HUES64 (cell line): ENCODE data around the gene AGAP1.

ENCODE experiments used
- H3K27ac ChIP-seq: 2 replicates; pipeline ENCODE4 v1.7.0; 2013; ENCODE audit warnings: low read depth, low read length, inconsistent platforms
- H3K27me3 ChIP-seq: 2 replicates; pipeline ENCODE4 v1.6.1; 2013; ENCODE audit warnings: mild to moderate bottlenecking, low read length; ENCODE audit not compliant: insufficient read depth
- H3K36me3 ChIP-seq: 2 replicates; pipeline ENCODE4 v1.6.1; 2013; ENCODE audit warnings: mild to moderate bottlenecking, low read length; ENCODE audit not compliant: insufficient read depth
- H3K4me1 ChIP-seq: 2 replicates; pipeline ENCODE4 v1.6.1; 2013; ENCODE audit warnings: mild to moderate bottlenecking, low read length, moderate library complexity; ENCODE audit not compliant: insufficient read depth
- H3K4me3 ChIP-seq: 2 replicates; pipeline ENCODE4 v1.5.1; 2013; ENCODE audit warnings: mild to moderate bottlenecking, low read length, moderate library complexity
- H3K9ac ChIP-seq: 2 replicates; pipeline ENCODE4 v1.6.1; 2013; ENCODE audit warnings: mild to moderate bottlenecking, low read depth, low read length
- H3K9me3 ChIP-seq: 2 replicates; pipeline ENCODE4 v1.6.1; 2013; ENCODE audit warnings: low read depth, low read length; ENCODE audit not compliant: insufficient read depth
- WGBS: fragments of 150-250, 120-280 bp; methylation state at CpG from one replicate; pipeline ENCODE4 v1.1.7; 2013; ENCODE audit warnings: missing lambda C conversion rate; 5-methylcytosine and 5-hydroxymethylcytosine counted together

Gene AGAP1

DNA sequence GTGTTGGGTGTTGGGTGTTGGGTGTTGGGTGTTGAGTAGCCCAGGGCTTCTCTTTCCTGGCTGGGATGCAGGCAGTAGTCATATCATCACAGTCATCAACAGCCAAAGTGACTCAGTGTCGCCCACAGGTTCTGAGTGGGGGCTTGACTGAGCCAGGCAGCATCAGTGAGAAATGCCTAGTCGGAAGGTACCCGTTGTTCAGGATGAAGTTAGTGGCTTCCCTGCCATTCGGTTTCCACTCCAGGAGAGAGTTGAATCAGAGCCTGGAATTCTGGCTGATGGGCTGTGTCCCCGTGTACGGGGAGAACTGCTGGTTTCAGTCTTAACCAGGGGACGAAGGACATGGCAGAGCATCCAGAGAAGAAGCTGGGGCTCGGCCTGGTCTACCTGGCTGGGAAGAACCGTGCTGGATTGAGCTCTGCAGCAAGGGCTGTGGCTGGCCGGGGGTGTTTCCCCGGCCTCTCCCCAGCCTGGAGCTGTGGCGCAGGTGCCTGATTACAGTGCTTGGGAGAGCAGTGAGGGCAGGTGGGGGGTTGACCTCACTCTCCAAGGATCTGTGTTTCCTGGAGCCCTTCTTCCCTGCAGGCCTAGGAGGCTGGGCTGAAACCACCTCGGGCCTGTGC lies 49.4 kb downstream of the AGAP1 start:
- H3K9ac ChIP-seq = no peak overlapping the region
- no peaks in the 10 kb centered on the region for H3K9me3 ChIP-seq
- H3K27ac ChIP-seq = peak overlapping the region; percentile 7; the same call in 1 of the 2 replicates
- H3K4me1 ChIP-seq = peaks cover 26% of the 10 kb centered on the region
- 79% methylated on average over 13 of the region's 13 CpGs for WGBS
- no peaks in the 10 kb centered on the region for H3K27me3 ChIP-seq
- H3K36me3 ChIP-seq = no peaks in the 10 kb centered on the region
- H3K4me3 ChIP-seq = no peak overlapping the region

DNA sequence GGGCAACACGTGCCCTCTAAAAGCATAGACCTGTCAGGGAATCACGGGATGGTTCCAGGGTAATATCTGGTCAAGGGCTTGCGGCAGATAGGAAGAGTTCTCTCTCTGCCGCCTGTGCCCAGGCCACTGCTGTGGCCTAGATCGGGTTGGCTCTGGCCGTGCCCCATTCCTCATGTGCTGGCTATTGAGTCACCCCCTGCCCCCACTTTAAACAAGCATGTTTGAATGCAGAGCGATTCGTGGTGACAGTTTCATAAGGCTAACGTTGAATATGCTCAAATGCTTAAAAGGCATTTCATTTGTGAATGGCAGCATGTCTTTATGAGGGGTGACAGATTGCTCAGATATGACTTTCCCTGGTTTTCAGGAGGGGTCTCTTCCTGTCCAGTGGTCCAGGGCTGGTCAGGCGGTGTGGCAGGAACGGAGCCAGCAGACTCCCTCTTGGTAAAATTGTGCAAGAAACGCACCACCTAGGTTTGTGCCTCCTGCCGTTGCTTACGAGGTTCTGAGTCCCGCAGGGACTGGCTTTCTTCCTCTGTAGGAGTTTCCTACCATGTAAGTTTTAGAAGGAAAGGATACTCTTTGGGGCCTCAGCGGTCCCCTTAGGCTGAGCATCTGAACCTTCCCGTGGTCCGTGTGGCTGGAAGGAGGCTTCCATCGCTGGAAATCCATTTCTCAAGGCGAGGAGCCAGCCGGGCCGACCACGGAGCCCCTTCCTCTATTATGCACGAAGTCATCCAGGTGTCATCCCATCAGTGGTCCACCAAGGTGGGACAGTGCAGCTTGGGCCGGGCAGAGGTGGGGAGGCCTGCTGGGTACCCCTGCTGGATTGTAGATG lies 50.2 kb downstream of the AGAP1 start:
- Histone ChIP-seq H3K4me1 (peaks cover 26% of the 10 kb centered on the region), H3K9me3 (no peaks in the 10 kb centered on the region), H3K4me3 (no peak overlapping the region), H3K36me3 (no peaks in the 10 kb centered on the region), H3K27ac (no peak overlapping the region), H3K27me3 (no peaks in the 10 kb centered on the region), H3K9ac (no peak overlapping the region)
- WGBS = 94% methylated on average over 25 of the region's 25 CpGs

DNA sequence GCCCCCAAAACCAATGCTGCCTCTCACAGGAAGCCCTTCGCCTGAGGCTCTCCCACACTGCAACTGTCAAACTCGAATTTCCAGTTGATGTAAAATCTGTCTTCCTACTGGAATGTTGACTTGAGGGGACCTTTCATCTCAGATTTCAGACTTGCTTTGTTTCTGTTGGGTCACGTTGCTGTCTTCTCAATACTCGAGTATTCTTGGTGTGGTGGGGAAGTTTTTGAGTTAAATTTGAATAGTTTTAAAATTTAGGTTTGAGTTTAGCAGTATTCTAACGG lies 50.8 kb downstream of the AGAP1 start:
- Histone ChIP-seq H3K4me3 (no peak overlapping the region), H3K27ac (no peak overlapping the region), H3K36me3 (no peaks in the 10 kb centered on the region), H3K27me3 (no peaks in the 10 kb centered on the region), H3K4me1 (peaks cover 26% of the 10 kb centered on the region), H3K9me3 (no peaks in the 10 kb centered on the region), H3K9ac (no peak overlapping the region)
- WGBS = 88% methylated on average over 4 of the region's 5 CpGs

DNA sequence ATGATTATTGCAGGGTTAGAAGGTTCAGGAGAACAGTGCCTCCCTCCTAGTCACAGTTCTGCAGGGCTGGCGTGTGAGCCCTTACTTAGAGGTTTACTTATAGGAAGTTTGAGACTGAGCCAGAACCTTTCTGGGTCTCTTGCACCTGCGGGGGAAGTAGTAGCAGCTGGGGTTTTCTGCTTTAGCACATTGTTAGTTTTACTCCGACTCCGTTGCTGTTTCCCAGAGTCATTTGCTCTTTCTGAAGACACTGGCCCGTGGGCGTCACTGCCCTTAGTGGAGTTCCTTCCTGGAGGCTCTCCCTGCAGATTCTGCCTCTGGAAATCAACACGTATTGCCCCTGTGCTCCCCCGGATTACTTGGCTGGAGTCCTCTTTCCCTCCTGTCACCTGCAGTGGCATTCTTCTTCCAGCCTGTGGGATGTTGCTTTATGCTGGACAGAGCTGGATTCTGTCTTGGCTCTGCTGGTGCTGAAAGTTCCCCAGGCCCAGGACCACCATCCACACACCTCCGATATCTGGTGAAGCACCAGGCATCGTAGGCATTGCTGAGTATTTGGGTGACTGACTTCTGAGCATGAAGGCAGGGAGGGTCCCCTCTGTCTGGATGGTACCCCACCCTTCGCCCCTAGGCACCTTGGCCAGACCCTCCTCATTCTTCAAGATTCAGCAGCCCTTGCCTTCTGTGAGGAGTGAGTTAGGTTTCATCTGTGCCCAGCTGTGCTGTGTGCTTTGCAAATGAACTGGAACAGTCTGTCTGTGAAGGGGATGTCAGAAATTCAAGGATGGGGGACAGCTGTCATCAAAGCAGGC lies 51.7 kb downstream of the AGAP1 start:
- WGBS = 88% methylated on average over 11 of the region's 11 CpGs
- Histone ChIP-seq H3K4me3 (no peak overlapping the region), H3K27me3 (no peaks in the 10 kb centered on the region), H3K9ac (no peak overlapping the region), H3K36me3 (no peaks in the 10 kb centered on the region), H3K27ac (no peak overlapping the region), H3K4me1 (peaks cover 26% of the 10 kb centered on the region), H3K9me3 (no peaks in the 10 kb centered on the region)

DNA sequence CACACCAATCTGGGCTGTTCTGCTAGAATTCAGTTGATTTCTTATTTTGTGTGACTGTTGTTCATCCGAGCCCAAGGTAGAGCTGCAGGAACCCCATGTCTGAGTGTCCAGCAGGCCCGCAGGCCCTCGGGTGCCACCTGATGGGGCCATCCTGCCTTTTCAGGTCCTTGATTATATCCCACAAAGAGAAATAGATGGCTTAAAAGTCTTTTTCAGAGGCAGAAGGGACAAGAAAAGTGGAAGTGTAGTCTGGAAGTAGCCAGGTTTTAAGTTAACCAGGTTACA lies 52.2 kb downstream of the AGAP1 start:
- Histone ChIP-seq H3K4me1 (peaks cover 26% of the 10 kb centered on the region), H3K27me3 (no peaks in the 10 kb centered on the region), H3K27ac (no peak overlapping the region), H3K9ac (no peak overlapping the region), H3K9me3 (no peaks in the 10 kb centered on the region), H3K36me3 (no peaks in the 10 kb centered on the region), H3K4me3 (no peak overlapping the region)
- 94% methylated on average over 3 of the region's 3 CpGs for WGBS

DNA sequence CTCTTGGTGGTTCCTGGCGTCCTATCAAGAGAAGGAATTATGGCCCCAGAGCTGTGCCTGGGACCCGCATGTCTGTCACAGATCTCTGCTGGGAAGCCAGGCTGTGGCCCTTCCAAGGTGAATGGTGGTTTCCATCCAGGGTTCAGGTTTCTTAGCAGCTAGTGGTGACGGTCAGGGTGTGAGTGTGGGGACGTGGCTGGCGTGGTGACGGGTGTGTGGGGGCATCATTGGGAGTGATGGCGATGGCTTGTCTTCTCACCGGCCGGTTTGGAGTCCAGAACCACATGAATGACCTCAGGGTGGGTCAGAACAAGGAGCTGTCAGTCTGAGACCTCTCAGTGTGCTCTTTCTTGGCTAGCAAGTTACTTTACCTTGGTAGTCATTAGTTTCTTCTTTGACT lies 52.6 kb downstream of the AGAP1 start:
- H3K4me3 ChIP-seq = no peak overlapping the region
- H3K36me3 ChIP-seq = no peaks in the 10 kb centered on the region
- H3K27ac ChIP-seq = no peak overlapping the region
- no peaks in the 10 kb centered on the region for H3K9me3 ChIP-seq
- 84% methylated on average over 9 of the region's 9 CpGs for WGBS
- H3K27me3 ChIP-seq = no peaks in the 10 kb centered on the region
- H3K4me1 ChIP-seq = peaks cover 28% of the 10 kb centered on the region
- no peak overlapping the region for H3K9ac ChIP-seq

DNA sequence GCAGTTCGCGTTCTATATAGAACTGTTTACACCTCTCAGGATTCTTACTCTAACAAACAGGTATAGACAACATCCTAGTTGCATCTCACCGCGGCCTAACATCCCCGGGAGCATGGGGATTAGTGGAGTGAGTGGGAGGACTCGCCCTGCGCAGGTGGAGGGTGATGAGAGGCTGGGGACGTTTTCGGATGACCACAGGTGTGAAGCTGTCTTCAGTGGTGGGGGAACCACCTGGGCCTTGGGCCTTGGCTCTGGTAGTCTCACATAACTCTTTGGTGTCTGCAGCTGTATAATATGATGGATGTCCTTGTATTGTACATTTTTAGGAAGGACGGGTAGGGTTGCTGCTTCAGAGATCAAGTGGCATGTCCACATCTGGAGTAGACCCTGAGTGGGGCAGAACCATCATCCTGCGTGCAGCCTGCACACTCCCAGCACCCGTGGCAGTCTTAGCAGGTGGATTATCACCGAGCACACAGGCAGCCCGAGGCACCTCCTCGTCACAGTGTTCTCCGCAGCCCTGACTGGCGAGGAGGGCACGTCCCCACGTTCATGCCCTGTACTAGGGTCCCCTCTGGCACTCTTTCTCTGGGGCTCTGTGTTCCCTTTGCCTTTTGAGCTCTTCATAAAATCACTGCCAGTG lies 56.0 kb downstream of the AGAP1 start:
- H3K27ac ChIP-seq = no peak overlapping the region
- no peaks in the 10 kb centered on the region for H3K36me3 ChIP-seq
- no peak overlapping the region for H3K4me3 ChIP-seq
- H3K9ac ChIP-seq = no peak overlapping the region
- H3K4me1 ChIP-seq = peaks cover 22% of the 10 kb centered on the region
- H3K27me3 ChIP-seq = no peaks in the 10 kb centered on the region
- no peaks in the 10 kb centered on the region for H3K9me3 ChIP-seq
- 96% methylated on average over 19 of the region's 19 CpGs for WGBS

DNA sequence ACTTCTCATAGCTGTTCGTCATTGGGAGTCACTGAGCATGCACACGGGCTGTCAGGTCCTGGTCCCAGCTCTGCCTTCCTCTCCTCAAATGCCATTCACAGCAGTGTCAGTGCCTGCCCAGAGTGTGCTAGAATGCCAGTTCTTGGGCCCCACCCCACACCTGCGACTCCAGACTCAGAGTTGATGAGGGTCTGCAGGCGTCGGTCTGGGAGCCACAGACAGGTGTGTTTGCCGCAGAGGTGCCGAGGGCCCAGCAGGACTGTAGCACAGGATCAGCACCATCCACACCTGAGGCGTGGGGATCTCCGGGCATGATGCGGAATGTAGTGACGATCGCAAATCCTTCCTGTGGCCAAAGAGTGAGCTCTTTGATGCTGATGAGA lies 56.5 kb downstream of the AGAP1 start:
- Histone ChIP-seq H3K36me3 (no peaks in the 10 kb centered on the region), H3K9ac (no peak overlapping the region), H3K27me3 (no peaks in the 10 kb centered on the region), H3K4me1 (peaks cover 19% of the 10 kb centered on the region), H3K27ac (no peak overlapping the region), H3K9me3 (no peaks in the 10 kb centered on the region), H3K4me3 (no peak overlapping the region)
- 95% methylated on average over 12 of the region's 12 CpGs for WGBS

DNA sequence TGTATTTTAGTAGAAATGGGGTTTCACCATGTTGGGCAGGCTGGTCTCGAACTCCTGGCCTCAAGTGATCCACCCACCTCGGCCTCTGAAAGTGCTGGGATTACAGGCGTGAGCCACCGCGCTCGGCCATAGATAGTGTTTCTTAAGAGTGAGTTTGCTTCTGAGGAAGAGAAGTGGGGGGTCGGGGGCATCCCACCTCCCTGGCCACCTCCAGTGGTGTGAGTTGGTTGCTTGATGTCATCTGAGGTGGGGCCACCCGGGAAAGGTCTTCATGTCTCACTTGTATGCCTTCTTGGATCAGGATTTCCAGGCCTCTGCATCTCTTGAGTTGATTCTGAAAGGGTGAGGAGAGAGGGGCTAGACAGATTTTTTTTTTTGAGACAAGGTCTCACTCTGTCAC lies 57.1 kb downstream of the AGAP1 start:
- Histone ChIP-seq H3K27ac (no peak overlapping the region), H3K4me3 (no peak overlapping the region), H3K9me3 (no peaks in the 10 kb centered on the region), H3K9ac (no peak overlapping the region), H3K4me1 (peaks cover 19% of the 10 kb centered on the region), H3K27me3 (no peaks in the 10 kb centered on the region), H3K36me3 (no peaks in the 10 kb centered on the region)
- 94% methylated on average over 8 of the region's 8 CpGs for WGBS

DNA sequence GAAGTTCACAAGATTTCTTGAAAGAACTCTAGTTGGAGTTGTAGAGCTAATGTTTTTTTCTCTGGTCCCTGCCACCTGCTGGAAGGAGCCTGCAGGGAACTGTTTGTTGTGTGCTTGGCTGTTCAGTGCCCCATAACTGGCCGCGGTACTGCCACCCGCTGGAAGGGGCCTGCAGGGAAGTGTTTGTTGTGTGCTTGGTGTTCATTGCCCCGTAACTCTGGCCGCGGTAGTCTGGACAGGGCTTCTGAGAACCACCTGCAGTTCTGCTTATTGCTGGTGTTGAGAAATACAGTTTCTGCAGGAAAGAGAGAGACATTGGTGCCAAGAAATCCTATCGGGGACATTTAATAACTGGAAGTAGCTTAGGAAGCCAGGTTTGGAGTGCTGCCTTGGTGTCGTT lies 58.1 kb downstream of the AGAP1 start:
- Histone ChIP-seq H3K27ac (no peak overlapping the region), H3K9ac (no peak overlapping the region), H3K4me3 (no peak overlapping the region)

DNA sequence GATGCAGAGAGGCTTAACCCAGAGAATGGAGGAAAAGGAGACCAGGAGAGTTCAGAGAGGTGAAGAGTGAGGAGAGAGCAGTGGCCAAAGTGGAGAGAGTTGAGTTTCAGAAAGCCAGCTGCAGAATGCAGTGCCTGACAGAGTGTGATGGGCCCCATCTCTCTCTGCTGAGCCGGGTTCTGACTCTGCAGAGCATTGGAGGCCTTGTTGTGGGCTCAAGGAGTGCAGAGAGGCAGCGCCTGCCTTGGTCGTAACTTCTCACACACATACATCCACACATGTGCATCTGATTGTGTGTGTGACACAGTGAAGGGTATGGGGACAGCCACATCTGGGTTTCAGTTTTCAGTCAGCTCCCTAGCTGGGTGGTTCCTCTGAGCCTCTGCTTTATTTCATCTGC lies 58.8 kb downstream of the AGAP1 start:
- H3K36me3 ChIP-seq = no peaks in the 10 kb centered on the region
- no peak overlapping the region for H3K27ac ChIP-seq
- H3K4me3 ChIP-seq = no peak overlapping the region
- H3K27me3 ChIP-seq = no peaks in the 10 kb centered on the region
- H3K9ac ChIP-seq = no peak overlapping the region
- WGBS = 86% methylated on average over 1 of the region's 3 CpGs
- peaks cover 19% of the 10 kb centered on the region for H3K4me1 ChIP-seq
- H3K9me3 ChIP-seq = no peaks in the 10 kb centered on the region

More for the DNA sequence above, 58.1 kb downstream of the AGAP1 start:
- WGBS = 50% methylated on average over 8 of the region's 8 CpGs
- H3K27me3 ChIP-seq = no peaks in the 10 kb centered on the region
- peaks cover 19% of the 10 kb centered on the region for H3K4me1 ChIP-seq
- no peaks in the 10 kb centered on the region for H3K9me3 ChIP-seq
- no peaks in the 10 kb centered on the region for H3K36me3 ChIP-seq
